Adipocyte (in vitro differentiated cells): ENCODE data around the gene BNIP2.

Experiments used
- DNase-seq: peaks from one replicate; pipeline ENCODE4 v3.0.0-alpha.2; 2015; ENCODE audit warnings: low read depth
- H3K27me3 ChIP-seq: replicated peaks from 2 replicates; pipeline ENCODE4 v1.7.0; 2013; ENCODE audit warnings: mild to moderate bottlenecking, low read length, moderate library complexity; ENCODE audit not compliant: control insufficient read depth, insufficient read depth
- H3K36me3 ChIP-seq: 2 replicates; pipeline ENCODE4 v1.7.0; 2013; ENCODE audit warnings: low read length, mild to moderate bottlenecking, moderate library complexity; ENCODE audit not compliant: control insufficient read depth, insufficient read depth, severe bottlenecking
- H3K4me1 ChIP-seq: 2 replicates; pipeline ENCODE4 v1.7.0; 2013; ENCODE audit warnings: mild to moderate bottlenecking, low read length, moderate library complexity; ENCODE audit not compliant: control insufficient read depth, insufficient read depth
- H3K4me3 ChIP-seq: 2 replicates; pipeline ENCODE4 v1.7.0; 2013; ENCODE audit warnings: mild to moderate bottlenecking, low read length, moderate library complexity
- H3K9ac ChIP-seq: 2 replicates; pipeline ENCODE4 v1.7.0; 2013; ENCODE audit warnings: mild to moderate bottlenecking, low read length, moderate library complexity
- H3K9me3 ChIP-seq: 2 replicates; pipeline ENCODE4 v1.7.0; 2013; ENCODE audit warnings: mild to moderate bottlenecking, low read length, moderate library complexity; ENCODE audit not compliant: control insufficient read depth

The BNIP2 gene

GRCh38 chr15:59688782-59689625, at the start of gene BNIP2:
Gene BNIP2, minus strand, starts transcription at chr15:59689320. Its CDS starts 6,863 bp downstream, at chr15:59682457.
- peak; percentile 100 for DNase-seq
- Histone ChIP-seq H3K27me3 (no peaks in the 10 kb centered on the region), H3K36me3 (no peaks in the 10 kb centered on the region), H3K4me3 (peak within 1 kb of the TSS; percentile 94), H3K4me1 (peaks cover 34% of the 10 kb centered on the region), H3K9ac (peak within 1 kb of the TSS; percentile 98), H3K9me3 (no peaks in the 10 kb centered on the region)

DNA sequence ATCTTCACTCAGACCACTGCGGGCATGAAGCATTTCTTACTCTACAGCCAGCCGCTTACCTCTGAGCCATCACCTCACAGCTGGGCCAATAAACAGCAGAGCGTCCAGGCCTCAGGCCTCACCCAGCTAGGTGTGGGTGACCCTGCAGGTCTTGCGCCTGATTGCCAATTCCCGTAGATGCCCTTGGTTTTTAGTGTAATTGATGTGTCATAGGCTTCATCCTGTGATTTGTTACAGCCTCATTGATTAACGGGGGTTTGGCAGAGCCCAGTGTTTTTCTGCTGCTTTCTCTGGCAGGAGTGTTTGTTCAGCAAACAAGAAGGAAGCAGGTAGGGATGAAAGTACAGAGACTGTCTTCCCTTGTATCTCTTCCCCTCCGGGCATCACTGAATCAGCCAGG, 49.6 kb upstream of the BNIP2 start:
- no peak overlapping the region for H3K4me3 ChIP-seq
- peaks cover 38% of the 10 kb centered on the region for H3K27me3 ChIP-seq
- H3K36me3 ChIP-seq, result no peaks in the 10 kb centered on the region
- DNase-seq, result no peak
- peaks cover 3% of the 10 kb centered on the region for H3K9me3 ChIP-seq
- H3K4me1 ChIP-seq, result no peaks in the 10 kb centered on the region
- H3K9ac ChIP-seq, result no peak overlapping the region

- Histone ChIP-seq H3K27me3 (peaks cover 35% of the 10 kb centered on the region), H3K9me3 (peaks cover 3% of the 10 kb centered on the region), H3K4me3 (no peak overlapping the region), H3K9ac (no peak overlapping the region), H3K4me1 (no peaks in the 10 kb centered on the region), H3K36me3 (no peaks in the 10 kb centered on the region)
- DNase-seq, result no peak
Observed at GRCh38 chr15:59736181-59736580, 47.1 kb upstream of the BNIP2 start.

- Histone ChIP-seq H3K27me3 (peaks cover 11% of the 10 kb centered on the region), H3K4me1 (no peaks in the 10 kb centered on the region), H3K36me3 (no peaks in the 10 kb centered on the region), H3K9me3 (no peaks in the 10 kb centered on the region), H3K9ac (no peak overlapping the region), H3K4me3 (no peak overlapping the region)
- no peak for DNase-seq
Observed at GRCh38 chr15:59725151-59725486, 36.0 kb upstream of the BNIP2 start.

GRCh38 chr15:59723687-59724346, 34.7 kb upstream of the BNIP2 start:
- Histone ChIP-seq H3K9me3 (no peaks in the 10 kb centered on the region), H3K4me3 (no peak overlapping the region), H3K4me1 (no peaks in the 10 kb centered on the region), H3K36me3 (no peaks in the 10 kb centered on the region), H3K9ac (no peak overlapping the region), H3K27me3 (no peaks in the 10 kb centered on the region)
- DNase-seq, result no peak

DNA sequence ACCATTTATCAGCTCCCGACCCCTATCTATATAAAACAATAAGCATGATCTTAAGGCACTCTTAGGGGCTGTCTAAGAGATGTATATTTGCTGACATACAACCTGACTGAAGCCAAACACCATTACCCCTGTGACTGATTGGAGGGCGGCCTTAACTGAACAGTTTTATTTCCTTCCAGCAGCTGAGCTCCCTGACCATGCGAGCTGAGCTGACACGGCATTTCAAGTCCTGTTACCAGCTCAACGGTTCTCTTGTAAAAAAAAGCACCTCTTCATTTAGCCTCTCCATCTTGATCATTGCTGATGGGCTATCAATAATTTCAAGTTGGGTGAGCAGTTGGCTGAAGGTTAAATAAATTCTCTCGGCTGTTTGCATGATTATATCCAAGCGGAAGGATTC, 33.4 kb upstream of the BNIP2 start:
- Histone ChIP-seq H3K36me3 (no peaks in the 10 kb centered on the region), H3K27me3 (no peaks in the 10 kb centered on the region), H3K9ac (no peak overlapping the region), H3K4me3 (no peak overlapping the region), H3K4me1 (no peaks in the 10 kb centered on the region), H3K9me3 (no peaks in the 10 kb centered on the region)
- DNase-seq, result no peak

DNA sequence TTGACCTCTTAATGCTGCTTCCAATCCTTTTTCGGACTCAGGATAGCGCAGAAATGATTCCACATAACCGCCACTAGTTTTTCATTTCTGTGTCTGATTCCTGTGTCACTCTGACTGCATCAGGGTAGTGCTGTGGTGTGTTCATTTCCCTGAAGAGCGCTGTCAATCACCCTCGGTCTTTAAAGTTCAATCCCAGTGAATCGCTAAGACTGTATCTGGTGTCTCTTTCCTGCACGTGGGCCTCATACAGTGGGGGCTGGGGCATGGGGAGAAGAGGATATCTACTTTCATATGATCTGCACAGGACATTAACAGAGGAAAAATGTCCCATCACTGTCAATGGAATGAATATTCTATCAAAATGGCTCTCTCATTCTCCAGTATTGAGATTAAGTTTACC, 32.9 kb upstream of the BNIP2 start:
- Histone ChIP-seq H3K36me3 (no peaks in the 10 kb centered on the region), H3K27me3 (no peaks in the 10 kb centered on the region)

GRCh38 chr15:59721411-59721810, 32.3 kb upstream of the BNIP2 start:
- peaks cover 4% of the 10 kb centered on the region for H3K9me3 ChIP-seq
- DNase-seq, result no peak
- H3K27me3 ChIP-seq, result no peaks in the 10 kb centered on the region
- H3K9ac ChIP-seq, result no peak overlapping the region
- no peaks in the 10 kb centered on the region for H3K4me1 ChIP-seq
- H3K4me3 ChIP-seq, result no peak overlapping the region
- no peaks in the 10 kb centered on the region for H3K36me3 ChIP-seq

More for the DNA sequence above, 32.9 kb upstream of the BNIP2 start:
- H3K9ac ChIP-seq, result no peak overlapping the region
- H3K4me3 ChIP-seq, result no peak overlapping the region
- H3K9me3 ChIP-seq, result no peaks in the 10 kb centered on the region
- DNase-seq, result no peak
- H3K4me1 ChIP-seq, result no peaks in the 10 kb centered on the region

DNA sequence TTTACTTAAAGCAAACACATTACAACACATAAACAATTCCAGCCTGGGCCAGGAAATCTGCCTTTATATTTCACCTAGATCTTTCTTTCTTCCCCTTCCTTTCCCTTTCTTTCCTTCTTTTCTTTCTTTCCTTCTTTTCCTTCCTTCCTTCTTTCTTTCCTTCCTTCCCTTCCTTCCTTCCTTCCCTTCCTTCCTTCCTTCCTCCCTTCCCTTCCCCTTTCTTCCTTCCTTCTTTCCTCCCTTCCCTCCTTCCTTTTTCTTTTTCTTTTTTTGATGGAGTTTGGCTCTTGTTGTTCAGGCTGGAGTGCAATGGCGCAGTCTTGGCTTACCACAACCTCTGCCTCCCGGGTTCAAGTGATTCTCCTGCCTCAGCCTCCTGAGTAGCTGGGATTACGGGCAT, 24.1 kb upstream of the BNIP2 start:
- Histone ChIP-seq H3K9ac (no peak overlapping the region), H3K9me3 (peaks cover 4% of the 10 kb centered on the region), H3K27me3 (peaks cover 13% of the 10 kb centered on the region), H3K4me1 (no peaks in the 10 kb centered on the region), H3K4me3 (no peak overlapping the region), H3K36me3 (no peaks in the 10 kb centered on the region)
- no peak for DNase-seq

- DNase-seq, result no peak
- H3K27me3 ChIP-seq, result peaks cover 13% of the 10 kb centered on the region
- no peaks in the 10 kb centered on the region for H3K4me1 ChIP-seq
- H3K36me3 ChIP-seq, result no peaks in the 10 kb centered on the region
- H3K9ac ChIP-seq, result no peak overlapping the region
- H3K9me3 ChIP-seq, result peaks cover 10% of the 10 kb centered on the region
- no peak overlapping the region for H3K4me3 ChIP-seq
Observed at GRCh38 chr15:59711451-59712243, 22.5 kb upstream of the BNIP2 start.

GRCh38 chr15:59707619-59708018, 18.5 kb upstream of the BNIP2 start:
- H3K27me3 ChIP-seq, result no peaks in the 10 kb centered on the region

More at GRCh38 chr15:59707619-59708018, 18.5 kb upstream of the BNIP2 start:
- Histone ChIP-seq H3K4me3 (no peak overlapping the region), H3K9ac (no peak overlapping the region), H3K36me3 (no peaks in the 10 kb centered on the region), H3K4me1 (no peaks in the 10 kb centered on the region), H3K9me3 (peaks cover 9% of the 10 kb centered on the region)
- DNase-seq, result no peak
